Bone marrow (tissue), 2 donors: ENCODE data around the gene CTXND2.
"Not testable (repeated sequence)": the region's sequence is repeated elsewhere in the genome, so short reads cannot be mapped to it uniquely, and the experiment has no call there.

Experiments
- DNase-seq, 2 donors: peaks; one replicate each; lab custom pipeline; 2025; lab: John Stamatoyannopoulos, UW

Gene CTXND2

DNA sequence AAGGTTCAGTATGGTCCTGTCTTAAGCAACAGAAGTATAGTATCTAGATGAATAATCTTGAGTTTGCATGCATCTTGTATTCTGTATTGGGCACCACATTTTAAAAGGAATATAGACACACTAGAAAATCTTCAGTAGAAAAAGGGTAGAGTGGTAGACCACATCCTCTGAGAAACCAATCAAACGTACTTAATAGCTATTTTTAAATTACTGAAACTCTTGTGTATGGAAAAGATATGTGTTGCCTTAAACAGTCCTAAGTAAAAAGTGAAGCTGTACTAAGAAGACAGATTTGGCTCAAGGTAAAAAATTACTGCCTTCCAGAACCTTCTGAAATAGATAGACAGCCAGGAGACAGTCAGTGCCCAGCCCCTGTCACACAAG is 3.1 kb downstream of the CTXND2 start:
- DNase-seq: no peak

DNA sequence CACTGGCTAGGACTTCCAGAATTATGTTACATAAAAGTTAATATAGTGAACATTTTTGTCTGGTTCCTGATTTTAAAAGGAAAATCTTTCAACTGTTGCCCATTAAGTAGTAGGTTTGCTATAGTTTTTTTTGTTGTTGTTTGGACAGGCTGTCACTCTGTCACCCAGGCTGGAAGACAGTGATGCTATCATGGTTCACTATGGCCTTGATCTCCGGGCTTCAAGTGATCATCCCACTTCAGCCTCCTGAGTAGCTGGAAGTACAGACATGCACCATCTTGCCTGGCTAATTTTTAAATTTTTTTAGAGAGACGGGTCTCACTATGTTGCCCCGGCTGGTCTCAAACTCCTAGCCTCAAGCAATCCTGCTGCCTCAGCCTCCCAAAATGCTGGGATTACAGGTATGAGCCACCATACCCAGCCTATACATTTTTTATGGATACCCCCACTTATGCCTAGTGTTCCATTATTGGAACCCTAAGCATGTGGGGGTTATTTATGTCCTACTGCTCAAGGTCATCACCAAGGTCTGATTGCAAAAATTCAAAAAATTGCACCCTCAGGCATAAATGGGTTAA is 6.5 kb downstream of the CTXND2 start:
- DNase-seq: no peak

DNA sequence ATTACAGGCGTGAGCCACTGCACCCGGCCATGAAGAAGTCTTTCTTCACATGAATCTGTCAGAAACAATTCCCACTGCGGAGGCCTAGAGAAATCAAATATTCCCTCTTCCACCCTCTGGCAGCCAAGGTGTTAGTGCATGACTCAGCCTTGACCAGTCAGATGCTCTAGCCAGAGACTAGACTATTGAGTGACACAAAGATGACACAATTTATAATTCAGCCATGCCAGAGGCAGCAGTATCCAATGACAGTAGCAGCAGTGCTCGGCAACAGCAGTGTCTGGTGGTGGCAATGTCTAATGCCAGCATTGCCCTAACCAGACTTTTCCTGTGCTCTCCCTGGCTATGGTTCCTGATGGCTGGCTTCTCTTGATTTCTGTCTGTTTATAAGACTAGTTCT is 8.7 kb downstream of the CTXND2 start:
- no peak for DNase-seq

DNA sequence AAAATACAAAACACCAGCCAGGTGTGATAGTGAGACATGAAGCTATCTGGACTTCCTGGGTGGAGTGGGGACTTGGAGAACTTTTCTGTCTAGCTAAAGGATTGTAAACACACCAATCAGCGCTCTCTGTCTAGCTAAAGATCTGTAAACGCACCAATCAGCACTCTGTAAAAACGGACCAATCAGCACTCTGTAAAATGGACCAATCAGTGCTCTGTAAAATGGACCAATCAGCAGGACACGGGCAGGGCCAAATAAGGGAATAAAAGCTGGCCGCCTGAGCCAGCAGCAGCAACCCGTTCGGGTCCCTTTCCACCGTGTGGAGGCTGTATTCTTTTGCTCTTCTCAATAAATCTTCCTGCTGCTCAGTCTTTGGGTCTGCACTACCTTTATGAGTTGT is 12.9 kb downstream of the CTXND2 start:
- not testable (repeated sequence) for DNase-seq

DNA sequence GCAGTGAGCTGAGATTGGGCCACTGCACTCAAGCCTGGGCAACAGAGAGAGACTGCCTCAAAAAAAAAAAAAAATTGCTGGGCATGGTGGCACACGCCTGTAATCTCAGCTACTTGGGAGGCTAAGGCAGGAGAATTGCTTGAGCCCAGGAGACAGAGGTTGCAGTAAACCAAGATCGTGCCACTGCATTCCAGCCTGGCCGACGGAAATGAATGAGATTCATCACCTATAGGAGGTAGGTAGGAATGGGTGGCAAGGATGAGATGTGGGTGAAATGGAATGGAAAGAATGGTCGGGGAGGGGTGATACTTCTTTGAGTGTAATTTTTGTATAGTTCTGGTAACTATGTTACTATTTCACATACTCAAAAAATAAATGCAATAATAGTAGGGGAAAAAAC is 15.4 kb downstream of the CTXND2 start:
- no peak for DNase-seq

DNA sequence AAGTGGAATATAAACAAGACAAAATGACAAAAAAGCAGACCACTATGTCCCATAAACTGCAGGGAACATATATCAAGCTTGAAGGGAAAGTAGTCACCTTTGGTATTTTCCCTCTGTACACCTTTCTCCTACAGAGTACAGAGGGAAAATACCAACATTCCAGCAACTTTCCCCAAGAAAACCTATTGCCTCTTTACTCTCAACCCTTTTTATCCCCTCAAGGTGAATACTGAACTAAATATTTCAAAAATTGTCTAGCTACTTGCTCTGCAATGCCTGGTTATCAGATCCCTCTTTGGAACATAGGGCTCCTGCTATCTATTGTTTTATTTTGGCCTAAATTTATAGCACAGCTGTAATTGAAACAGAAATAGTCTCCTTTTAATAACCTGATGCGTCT is 15.8 kb downstream of the CTXND2 start:
- no peak for DNase-seq

DNA sequence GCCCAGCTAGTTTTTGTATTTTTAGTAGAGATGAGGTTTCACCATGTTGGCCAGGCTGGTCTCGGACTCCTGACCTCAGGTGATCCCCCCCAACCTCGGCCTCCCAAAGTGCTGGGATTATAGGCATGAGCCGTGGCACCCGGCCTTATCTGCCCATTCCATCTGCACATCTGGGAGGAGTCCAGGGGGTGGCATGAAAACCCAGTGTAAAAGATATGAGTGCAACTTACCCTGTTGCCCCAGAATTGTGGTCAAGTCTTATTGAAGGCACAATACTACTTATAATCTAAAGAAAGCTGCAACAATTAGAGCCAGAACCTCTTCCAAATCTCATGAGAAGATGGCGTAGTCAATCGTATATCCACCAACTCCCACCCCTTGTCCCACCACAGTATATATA is 18.4 kb downstream of the CTXND2 start:
- no peak for DNase-seq

DNA sequence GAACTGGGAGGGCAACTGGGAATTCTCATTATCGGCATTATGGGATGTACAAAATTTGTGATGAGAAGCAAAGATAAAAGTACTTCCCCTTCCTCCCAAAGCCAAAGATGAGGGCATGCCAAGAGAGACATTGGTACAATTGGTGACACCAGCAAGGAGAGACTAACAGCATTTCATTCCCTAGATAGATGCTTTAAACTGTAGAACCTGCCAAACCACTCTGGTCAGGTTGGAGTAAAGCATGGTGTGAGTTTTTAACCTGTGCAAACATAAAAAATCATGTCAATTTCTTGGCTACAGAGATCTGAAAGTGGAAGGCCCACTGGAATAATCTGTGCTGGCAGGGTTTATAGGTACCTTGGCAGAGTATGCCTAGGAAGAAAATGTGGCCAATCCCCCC is 19.4 kb downstream of the CTXND2 start:
- DNase-seq: no peak

DNA sequence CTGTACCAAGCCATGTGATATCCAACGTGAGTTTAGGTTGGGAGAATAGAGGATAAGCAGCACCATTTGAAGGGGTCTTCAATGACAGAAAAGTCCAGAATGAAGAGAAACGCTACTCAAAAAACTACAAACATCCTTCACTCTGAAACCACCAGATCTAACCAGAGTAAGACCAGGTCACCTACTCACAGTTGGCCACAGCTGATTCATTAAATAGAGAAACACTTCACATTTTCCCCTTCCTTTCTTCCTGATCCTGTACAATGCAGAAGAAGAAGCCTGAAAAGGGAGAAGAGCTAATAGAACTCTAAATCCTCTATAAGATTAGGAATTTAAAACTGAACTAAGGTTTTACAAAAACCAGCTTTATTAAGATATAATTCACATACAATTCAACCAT is 19.9 kb downstream of the CTXND2 start:
- no peak for DNase-seq

DNA sequence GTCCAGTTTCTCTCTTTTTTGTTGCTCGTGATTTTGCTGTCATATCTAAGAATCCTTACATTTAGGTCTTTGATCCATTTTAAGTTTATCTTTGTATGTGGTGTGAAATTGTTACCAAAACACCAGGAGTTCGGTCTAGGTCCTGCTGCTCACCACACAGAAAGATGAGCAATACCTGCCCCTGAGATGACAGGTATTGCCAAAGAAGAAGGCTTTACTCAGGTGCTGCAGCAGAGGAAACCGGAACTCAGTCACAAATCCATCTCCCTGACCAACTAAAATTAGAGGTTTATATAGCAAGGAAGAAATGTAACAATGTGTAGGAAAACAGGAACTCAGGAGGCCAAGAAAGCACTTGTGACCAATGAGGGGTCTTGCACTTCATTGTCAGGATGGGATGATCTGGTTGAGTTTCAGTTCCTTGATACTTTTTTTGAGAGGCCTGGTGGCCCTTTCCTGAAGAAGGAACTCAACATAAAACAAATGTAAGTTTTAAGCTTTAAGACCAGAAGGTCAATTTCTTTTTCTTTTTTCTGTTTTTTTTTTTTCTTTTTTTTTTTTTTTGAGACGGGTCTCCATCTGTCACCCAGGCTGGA is 22.7 kb downstream of the CTXND2 start:
- DNase-seq: no peak

DNA sequence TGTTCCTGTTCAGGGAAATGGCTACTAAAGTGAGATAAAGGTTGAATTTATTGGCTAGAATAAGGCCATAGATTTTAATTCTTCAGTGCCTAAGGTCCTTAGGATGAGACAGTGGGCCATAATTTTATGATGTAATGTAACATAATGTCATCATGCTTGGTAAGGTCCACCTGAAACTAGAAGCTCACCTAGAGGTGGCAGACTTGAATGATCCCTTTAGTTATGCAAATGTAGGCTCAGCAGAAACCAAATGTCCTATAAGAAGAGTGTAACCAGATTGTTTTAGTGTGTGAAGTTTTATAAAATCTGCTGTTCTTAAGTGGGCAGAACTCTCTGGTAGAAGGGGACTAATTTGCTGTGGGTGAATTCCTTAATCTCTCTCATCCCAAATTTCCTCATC is 25.7 kb downstream of the CTXND2 start:
- no peak for DNase-seq

DNA sequence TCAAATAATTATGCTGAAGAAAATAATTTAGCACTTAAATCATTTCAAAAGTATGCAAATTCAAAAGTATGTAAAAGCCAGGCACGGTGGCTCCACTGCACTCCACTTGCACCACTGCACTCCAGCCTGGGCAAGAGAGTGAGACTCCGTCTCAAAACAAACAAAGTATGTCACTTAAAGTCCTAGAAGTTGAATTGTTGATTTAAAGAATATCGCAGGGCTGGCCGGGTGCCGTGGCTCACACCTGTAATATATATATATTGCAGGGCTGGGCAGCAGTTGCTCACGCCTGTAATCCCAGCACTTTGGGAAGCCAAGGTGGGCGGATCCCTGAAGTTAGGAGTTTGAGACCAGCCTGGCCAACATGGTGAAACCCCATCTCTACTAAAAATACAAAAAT is 30.5 kb downstream of the CTXND2 start:
- no peak for DNase-seq

DNA sequence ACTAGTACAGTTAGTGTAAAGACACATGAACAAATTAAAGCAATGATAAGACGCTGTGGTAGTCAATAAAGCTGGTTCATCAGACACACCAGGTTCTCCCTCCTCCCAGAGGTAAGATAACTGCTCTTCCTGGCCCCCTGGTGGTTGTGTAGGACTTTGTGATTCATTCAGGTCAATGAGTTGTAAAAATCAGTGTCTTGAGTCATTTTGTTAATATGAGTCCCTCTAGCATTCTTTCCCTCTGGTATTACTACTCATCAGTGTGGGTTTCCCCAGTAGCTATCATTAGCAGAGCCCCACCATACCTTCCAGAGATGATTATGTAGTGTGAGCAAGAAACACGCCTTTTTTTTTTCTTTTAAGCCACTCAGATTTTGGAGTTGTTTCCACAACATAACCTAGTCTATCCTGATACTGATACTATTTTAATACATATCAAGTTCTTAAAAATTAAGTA is 35.6 kb downstream of the CTXND2 start:
- peak; percentile 8 to 72 for DNase-seq

DNA sequence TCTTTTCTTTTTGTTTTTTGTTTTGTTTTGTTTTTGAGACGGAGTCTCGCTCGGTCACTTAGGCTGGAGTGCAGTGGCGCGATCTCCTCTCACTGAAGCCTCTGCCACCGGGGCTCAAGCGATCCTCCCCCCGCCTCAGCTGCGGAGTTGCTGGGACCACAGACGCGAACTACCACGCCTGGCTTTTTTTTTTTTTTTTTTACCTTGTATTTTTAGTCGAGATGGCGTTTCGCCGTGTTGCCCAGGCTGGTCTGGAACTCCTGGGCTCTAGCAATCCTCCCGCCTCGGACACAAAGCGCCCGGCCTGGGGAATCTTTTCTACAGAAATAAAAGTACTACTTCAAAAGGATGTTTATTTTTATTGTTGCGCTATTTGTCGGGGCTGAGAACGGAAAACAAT is 38.1 kb downstream of the CTXND2 start:
- DNase-seq: peak in 1 of 2 donors; percentile 7

DNA sequence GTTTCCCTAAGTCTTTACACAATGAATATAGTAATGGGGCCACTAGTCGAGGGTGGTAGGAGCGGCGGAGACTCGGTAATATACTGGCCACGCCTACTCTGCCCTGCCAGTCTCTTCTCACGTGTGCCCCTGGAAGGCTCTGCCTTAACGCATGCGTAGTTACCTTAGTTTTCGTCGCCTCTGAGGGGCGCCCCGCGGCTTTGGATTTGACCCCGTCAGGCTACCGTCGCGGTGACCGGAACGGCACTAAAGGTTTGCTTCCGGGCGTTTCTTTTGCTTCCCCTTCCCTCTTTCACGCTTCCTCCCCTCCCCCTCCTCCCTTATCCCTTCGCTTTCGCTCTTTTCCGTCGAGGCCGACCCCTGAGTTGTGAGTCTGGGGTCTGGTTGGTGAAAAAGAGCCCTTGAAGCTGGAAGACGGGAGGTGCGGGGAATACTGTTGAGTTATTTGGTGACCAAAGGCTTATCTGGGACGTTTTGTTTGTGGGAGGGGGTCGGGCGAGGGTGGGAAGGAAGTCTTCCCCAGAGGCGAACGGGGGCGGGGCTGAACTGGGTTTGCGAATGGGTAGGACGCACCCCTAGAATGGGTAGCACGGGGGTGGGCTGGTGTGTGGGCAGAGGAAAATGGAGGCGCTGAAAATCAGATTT is 39.3 kb downstream of the CTXND2 start, which contains the start of gene SETDB1:
TSS of gene SETDB1 (plus strand) at position 267 of the 645 bp plus-strand sequence. CDS start 1,352 bp downstream, outside the sequence.
- DNase-seq: peak; percentile 67 to 95

DNA sequence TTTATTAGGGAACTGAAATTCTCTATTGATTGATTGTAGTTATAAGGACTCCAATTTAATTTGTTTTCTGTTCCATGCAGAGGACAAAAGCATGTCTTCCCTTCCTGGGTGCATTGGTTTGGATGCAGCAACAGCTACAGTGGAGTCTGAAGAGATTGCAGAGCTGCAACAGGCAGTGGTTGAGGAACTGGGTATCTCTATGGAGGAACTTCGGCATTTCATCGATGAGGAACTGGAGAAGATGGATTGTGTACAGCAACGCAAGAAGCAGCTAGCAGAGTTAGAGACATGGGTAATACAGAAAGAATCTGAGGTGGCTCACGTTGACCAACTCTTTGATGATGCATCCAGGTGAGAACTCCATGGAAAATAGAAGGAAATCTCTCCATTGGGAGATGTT is 40.7 kb downstream of the CTXND2 start:
- DNase-seq: no peak

DNA sequence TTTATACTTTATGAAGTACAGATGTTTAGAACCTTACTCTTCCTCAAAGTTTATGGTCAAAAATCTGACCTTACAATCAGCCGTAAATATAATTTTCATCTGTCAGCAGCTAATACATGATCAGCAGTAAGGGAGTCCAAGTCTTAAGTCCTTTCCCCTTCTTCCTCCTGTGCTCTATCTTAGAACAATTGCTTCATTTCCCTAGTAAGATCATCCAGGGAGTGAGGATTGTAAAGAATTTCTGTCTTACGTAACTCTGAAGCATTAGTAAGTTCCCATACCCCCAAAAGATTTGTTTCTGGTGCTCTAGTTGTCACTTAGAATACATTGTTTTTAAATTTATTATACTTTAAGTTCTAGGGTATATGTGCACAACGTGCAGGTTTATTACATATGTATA is 41.4 kb downstream of the CTXND2 start:
- no peak for DNase-seq

DNA sequence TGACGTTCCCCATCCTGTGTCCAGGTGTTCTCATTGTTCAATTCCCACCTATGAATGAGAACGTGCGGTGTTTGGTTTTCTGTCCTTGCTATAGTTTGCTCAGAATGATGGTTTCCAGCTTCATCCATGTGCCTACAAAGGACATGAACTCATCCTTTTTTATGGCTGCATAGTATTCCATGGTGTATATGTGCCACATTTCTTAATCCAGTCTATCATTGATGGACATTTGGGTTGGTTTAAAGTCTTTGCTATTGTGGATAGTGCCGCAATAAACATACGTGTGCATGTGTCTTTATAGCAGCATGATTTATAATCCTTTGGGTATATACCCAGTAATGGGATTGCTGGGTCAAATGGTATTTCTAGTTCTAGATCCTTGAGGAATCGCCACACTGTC is 41.8 kb downstream of the CTXND2 start:
- not testable (repeated sequence) for DNase-seq

DNA sequence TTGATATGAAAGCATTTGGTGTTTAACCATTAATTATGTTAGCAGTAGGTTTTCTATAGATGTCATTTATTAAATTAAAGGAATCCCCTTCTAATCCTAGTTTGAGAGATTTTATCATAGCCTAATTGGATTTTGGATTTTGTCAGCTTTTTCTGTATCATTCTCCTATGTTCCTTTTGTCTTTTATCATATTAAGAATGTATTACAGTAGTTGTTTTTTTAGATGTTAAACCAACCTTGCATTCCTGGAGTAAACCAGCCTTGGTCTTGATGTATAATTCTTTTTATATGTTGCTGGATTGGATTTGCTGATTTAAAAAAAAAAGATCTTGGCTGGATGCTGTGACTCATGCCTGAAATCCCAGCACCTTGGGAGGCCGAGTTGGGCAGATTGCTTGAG is 44.8 kb downstream of the CTXND2 start:
- DNase-seq: no peak

DNA sequence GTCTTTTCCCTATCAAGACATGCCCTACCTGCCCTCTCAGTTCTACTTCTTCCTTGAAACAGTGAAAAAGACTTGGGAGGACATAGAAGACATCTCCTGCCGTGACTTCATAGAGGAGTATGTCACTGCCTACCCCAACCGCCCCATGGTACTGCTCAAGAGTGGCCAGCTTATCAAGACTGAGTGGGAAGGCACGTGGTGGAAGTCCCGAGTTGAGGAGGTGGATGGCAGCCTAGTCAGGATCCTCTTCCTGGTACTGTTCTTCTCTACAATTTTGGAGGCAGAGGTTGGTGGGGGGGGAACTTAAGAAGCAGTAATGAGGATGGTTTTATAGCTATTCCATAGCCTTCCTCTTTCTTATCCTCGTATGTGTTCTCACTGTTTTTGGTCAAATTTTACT is 57.9 kb downstream of the CTXND2 start:
- no peak for DNase-seq

DNA sequence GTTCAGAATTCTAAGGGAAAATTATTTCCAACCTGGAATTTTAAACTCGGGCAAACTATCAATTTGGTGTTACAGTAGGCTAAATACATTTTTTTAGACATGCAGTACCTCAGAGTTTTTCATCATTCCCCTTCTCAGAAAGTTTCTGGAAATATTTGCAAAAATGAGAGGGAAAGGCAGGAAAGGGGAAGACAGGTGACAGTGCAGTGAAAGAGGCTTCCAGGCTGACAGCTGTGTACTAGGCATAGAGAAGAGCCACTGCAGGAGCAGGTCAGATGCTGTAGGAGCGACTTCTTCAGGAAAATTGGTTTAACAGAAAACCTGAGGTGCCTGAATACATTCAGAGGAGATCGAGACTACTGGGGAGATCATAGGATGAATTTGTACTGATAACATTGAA is 67.8 kb downstream of the CTXND2 start:
- no peak for DNase-seq

DNA sequence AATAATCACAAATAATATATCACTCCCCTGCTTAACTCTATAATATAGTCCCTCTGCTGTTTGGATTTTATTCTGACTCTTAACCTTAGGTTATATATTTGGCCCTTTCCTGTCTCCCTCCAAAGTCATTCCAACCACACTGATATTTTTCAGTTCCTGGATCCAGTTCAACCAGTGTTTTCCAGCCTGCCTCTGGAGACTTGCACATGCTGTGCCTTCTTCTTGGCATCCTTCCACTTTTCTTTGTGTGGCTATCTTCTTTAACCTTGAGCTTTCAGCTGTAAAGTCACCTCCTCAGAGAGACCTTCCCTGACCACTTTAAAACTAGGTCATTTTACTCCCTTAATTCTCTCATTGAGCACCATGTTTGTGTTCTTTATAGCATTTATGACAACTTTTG is 68.3 kb downstream of the CTXND2 start:
- no peak for DNase-seq

DNA sequence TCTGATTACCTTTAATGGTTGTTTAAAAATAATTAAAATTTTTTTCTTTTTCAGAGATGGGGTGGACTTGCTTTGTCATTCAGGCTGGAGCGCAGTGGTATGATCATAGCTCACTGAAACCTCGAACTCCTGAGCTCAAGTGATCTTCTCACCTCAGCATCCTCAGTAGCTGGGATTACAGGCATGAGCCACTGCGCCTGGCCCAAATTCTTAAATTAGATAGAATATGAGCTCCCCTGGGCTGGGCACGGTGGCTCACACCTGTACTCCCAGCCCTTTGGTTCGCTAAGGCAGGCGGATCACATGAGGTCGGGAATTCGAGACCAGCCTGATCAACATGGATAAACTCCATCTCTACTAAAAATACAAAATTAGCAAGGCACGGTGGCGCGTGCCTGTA is 70.7 kb downstream of the CTXND2 start:
- DNase-seq: no peak

DNA sequence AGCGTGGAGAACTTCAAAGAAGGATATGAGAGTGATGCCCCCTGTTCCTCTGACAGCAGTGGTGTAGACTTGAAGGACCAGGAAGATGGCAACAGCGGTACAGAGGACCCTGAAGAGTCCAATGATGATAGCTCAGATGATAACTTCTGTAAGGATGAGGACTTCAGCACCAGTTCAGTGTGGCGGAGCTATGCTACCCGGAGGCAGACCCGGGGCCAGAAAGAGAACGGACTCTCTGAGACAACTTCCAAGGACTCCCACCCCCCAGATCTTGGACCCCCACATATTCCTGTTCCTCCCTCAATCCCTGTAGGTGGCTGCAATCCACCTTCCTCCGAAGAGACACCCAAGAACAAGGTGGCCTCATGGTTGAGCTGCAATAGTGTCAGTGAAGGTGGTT is 73.7 kb downstream of the CTXND2 start:
- no peak for DNase-seq
